NCI-H774 (cell line): ENCODE data around the gene DNAAF1.

Experiments used
- DNase-seq: peaks from one replicate; lab custom pipeline; 2025; lab: John Stamatoyannopoulos, UW

Gene DNAAF1

GRCh38 chr16:84124257-84125073 lies 20.6 kb upstream of the DNAAF1 start:
- no peak for DNase-seq

DNA sequence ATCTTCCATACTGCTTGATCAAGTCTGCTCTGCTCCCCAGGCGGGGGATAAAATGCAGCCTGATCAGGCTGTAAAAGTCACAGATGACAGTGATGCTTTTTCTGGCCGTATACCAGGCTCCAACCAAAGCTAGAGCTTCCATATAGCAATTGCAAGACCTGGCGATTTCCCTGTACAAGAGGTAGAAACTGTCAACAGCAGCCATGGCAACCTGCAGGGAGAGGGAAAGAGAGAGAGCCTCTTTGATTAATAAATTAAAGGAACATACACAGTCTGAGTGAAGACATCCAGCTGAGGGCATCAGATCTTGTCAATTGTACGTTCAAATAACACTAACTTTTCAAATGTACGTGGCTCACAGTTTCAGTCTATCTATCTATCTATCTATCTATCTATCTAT lies 14.0 kb upstream of the DNAAF1 start:
- no peak for DNase-seq

DNA sequence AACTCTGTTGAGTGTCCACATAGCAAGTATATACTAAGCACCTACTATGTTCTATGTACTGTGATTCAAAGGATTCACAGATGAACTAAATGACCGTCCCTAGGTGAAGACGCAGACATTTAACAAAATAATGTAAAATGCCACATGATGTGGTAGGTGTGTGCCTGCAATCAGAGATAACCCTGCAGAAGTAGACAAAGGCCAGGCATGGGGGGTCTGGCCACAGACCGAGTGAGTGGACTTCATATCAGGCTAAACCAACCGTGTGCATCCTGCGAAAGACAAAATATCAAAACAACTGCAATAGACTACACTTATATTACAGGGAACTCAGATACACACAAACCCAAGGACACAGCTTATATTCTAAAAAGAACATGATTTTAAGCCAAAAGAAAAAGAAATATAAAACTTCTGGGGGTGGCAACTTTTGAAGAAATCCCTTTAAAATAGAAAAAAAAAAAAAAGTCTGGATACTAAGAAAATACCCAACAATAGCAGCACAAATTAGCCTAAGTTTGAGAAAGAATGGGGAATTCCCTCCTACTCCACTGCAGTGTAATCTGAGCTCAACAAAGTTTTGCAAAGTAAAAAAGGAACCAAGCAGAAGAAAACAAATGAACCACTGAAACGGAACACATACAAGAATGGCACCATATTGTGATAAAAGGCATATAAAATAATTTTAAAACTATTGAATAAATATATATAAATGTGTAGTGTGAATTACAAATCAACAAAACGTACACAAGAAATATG lies 12.4 kb upstream of the DNAAF1 start:
- DNase-seq: no peak

- no peak for DNase-seq
Measured at GRCh38 chr16:84136331-84137125, 8.6 kb upstream of the DNAAF1 start.

GRCh38 chr16:84137287-84137686 lies 7.8 kb upstream of the DNAAF1 start:
- no peak for DNase-seq

DNA sequence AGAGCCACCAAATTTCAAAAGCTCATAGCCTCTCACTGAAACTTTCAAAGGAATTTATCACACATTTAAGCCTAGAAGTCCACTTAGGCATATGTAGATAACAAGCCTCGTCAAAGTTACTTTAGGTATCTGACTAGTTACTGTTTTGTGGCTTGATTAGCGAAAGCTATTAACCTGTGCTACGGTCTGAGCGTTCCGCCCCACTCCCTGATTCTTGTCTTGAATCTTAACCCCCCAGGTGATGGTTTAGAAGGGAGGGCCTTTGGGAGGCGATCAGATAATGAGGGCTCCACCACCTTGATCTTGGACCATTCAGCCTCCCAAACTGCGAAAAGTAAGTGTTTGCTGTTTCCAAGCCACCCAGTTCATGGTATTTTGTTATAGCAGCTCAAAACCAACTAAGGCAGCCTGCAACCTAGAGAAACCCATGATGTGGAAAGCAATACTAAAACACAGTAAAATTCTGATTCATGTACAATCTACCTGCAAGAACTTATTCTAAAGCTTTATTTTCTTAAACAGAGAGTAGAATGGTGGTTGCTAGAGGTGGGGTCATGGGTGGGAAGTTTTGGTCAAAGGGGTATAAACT lies 7.2 kb upstream of the DNAAF1 start:
- DNase-seq: no peak

DNA sequence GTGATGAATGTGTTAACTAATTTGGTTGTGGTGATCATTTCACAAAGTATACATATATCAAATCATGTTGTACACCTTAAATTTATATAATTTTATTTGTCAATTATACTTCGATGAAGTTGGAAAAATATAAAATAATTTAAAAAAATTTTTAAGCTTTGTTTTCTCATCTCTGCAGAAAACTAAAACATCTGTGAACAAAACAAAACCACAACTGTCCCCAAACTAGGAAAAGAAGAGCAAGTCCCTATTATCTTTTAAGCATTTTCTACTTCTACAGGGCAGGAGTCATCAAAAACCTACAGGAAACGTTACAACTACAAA lies 6.6 kb upstream of the DNAAF1 start:
- no peak for DNase-seq

- no peak for DNase-seq
Measured at GRCh38 chr16:84138824-84139627, 6.1 kb upstream of the DNAAF1 start.

DNA sequence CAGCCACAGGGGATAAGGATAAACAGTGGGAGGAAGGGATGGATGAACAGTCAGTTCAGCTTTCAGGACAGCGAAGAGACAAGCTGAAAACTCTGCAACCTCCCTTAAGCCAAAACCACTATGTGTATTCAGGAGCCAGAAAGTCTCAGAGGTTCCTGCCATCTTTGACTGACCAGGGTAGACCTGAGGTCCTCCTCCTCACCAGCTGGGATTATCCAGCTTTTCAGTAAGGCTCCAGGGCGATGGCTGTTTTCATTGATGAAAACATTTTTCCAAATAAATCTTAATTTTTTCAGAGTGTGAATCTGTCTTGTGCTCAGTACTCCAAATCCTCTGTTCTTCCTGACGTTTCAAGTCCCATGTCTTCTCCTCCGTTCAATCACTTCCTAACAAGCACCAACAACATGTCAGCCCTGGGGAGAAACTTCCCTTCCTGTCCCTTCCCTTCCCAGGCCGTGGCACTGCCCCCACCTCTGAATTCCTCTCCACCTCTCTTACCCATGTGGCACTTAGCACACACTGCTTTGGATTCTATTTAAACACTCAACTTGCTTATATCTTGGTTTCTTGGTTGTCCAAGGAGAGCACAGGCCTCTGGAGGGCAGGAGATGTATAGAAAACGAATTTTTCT lies 5.4 kb upstream of the DNAAF1 start:
- DNase-seq: no peak

- no peak for DNase-seq
Measured at GRCh38 chr16:84141143-84141670, 3.9 kb upstream of the DNAAF1 start.

DNA sequence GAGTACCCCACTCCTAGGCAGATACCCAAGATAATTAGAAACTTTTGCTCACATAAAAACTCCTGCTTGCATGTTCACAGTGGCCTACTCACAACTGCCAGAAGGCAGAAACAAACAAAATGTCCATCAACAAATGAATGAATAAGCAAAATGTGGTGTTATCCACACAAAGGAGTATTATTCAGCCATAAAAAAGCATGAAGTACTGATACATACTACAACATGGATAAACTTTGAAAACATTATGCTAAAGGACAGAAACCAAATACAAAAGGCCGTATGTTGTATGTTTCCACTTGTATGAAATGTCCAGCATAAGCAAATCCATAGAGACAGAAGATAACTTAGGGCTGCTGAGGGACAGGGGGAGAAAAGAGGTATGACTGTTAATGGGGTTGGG lies 2.0 kb upstream of the DNAAF1 start:
- no peak for DNase-seq

- DNase-seq: no peak
Measured at GRCh38 chr16:84143784-84144199, 1.3 kb upstream of the DNAAF1 start.

DNA sequence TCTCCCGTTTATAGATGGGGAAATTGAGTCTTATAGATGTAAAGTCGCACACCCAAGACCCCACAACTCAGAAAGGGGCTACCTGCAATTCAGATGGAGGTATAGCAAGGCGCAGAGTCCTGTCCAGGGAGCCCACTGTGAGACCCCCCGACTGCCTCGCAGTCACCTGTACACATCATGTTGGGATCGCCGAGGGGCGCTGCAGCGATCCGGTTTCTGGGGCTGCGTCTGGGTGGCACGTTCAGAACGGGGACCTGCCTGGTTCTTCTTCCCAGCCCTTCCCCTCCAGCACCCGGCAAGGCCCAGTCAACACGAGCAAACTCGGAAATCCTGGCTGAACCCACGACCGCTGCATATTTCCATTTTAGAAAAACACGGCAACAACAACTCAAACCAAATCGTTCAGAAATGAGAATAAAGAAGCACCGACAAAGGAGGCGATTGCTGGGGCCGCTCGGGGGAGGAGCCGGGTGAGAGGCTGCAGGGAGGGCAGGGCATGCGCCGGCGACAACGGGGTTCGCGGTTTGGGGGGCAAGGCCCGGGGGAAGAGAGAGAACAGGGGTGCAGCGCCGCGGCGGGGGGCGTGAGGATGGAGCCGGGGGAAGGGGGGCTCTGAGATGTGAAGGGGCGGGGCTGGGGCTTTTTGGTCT lies 774 bp upstream of the DNAAF1 start:
- DNase-seq: no peak

DNA sequence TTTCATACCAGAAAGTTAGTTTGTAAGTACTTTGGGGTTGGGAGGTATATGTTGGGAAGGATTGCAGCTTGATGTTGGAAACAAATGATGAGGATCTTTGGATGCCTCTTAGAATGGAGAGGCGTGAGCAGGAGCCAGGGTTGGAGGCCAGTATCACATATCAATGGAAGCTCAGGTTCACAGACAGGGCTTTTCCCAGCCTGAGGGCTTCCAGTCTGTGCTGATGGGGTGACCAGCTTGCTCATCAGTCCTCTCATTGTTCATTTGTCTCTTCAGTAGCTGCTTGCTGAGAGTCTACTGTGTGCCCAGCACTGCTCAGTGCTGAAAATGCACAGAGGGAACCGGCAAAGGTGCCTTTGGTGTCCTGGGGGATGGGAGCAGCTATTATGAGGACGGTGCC lies 5.8 kb downstream of the DNAAF1 start:
- no peak for DNase-seq

DNA sequence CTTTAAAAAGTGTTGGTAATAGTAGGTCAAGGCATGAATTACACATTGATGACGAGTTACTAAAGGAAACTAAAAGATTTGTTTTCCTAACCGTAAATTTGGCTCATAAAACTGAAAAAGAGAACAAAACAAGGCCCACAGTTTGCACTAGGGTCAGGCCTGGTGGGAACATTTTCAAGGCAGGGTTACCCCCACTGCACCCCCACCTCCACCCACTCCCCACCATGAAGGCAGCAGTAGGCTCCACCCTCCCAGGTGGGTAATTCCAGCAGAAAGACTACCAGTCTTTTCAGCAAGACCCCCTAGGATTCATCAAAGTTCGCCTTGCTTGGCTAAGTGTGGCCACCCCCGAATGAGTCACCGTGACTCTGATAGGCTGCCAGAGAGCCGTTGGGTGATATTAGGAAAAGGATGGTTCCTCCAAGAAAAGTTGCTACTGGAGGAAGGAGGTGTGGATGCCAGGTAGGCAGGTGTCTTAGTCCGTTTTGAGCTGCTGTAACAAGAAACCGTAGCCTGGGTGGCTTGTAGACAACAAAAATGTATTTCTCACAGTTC lies 8.6 kb downstream of the DNAAF1 start:
- no peak for DNase-seq

- DNase-seq: no peak
Measured at GRCh38 chr16:84155226-84155625, 10.1 kb downstream of the DNAAF1 start.

DNA sequence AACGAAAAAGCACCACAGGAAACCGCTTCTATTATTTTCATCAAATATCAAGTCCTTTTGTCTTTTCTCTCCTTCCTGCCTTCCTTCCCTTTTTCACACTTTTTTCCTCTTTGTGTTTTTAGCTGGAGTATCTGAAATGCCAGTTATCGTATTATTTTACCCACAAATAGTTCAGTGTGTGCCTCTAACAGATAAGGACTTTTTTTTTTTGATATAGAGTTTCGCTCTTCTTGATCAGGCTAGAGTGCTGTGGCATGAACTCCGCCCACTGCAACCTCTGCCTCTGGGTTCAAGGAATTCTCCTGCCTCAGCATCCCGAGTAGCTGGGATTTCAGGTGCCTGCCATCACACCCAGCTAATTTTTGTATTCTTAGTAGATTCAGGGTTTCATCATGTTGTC lies 10.7 kb downstream of the DNAAF1 start:
- no peak for DNase-seq

- DNase-seq: no peak
Measured at GRCh38 chr16:84156342-84156784, 11.3 kb downstream of the DNAAF1 start.

- no peak for DNase-seq
Measured at GRCh38 chr16:84159007-84159406, 13.9 kb downstream of the DNAAF1 start.

DNA sequence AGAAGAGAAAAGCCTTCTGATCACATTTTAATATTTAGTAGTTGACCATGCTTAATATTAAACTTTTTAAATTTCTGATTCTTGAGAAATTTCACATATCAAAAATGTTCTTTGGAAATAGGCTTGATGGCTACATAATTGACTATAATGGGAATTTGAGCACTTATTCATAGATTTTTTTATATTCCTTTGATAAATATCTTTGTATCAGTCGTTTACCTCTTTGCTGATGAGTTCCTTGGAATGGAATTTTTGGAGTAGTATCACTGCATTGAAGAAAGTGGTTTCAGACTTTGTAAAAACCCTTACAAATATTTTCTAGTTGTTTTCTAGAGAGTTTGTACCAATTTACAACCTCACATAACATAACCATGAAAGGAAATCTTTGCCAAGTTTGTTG lies 14.7 kb downstream of the DNAAF1 start:
- DNase-seq: no peak
